Left ventricle myocardium inferior (tissue), 1 donor: ENCODE measurements around the gene TMEM43. TPM values are rescaled to one million over a fixed set of nuclear protein-coding genes. Genes with fewer than 3 reads are reported as not detected.

ENCODE experiments used
- DNase-seq: peaks from one replicate; pipeline ENCODE4 v3.0.0-alpha.2; 2020
- H3K27ac ChIP-seq: fragments of 200-600 bp; replicated peaks from 2 replicates; pipeline ENCODE4 v1.8.0; 2021
- H3K27me3 ChIP-seq: fragments of 200-600 bp; 2 replicates; pipeline ENCODE4 v1.8.0; 2021; ENCODE audit warnings: low read depth
- H3K36me3 ChIP-seq: fragments of 200-600 bp; 2 replicates; pipeline ENCODE4 v1.8.0; 2021
- H3K4me1 ChIP-seq: fragments of 200-600 bp; 2 replicates; pipeline ENCODE4 v1.8.0; 2021
- H3K4me3 ChIP-seq: fragments of 200-600 bp; 2 replicates; pipeline ENCODE4 v1.8.0; 2021; ENCODE audit warnings: mild to moderate bottlenecking, moderate library complexity
- H3K9me3 ChIP-seq: fragments of 200-600 bp; replicated peaks from 2 replicates; pipeline ENCODE4 v1.8.0; 2021
- CTCF ChIP-seq: fragments of 200-600 bp; IDR thresholded peaks from 2 replicates; pipeline ENCODE4 v1.8.0; 2021; ENCODE audit warnings: antibody characterized with exemption, mild to moderate bottlenecking, borderline replicate concordance
- intact Hi-C: fragments of 100-400 bp; cut with micrococcal nuclease; formaldehyde crosslinking; loops from one replicate; pipeline ENCODE4 v1.11.0; 2022
- total RNA-seq: library from RNA; stranded (reverse); fragmentation: NEBNext Ultra II Directional; extraction: Animal tissue kit (Norgen Biotek cat#: 25700); gene quantifications from one replicate; pipeline ENCODE4 v1.2.1, GENCODE V29; 2021
- donor health status: DM: no; HTN: yes; CAD: no; lungs with severe emphysema.

The TMEM43 gene
- total RNA-seq, 1 donor from 2014 or later = 44.4 TPM

GRCh38 chr3:14130230-14130629, 5.4 kb downstream of the TMEM43 start:
- H3K27ac ChIP-seq = no peak overlapping the region
- H3K4me3 ChIP-seq = no peak overlapping the region
- H3K27me3 ChIP-seq = no peaks in the 10 kb centered on the region
- H3K9me3 ChIP-seq = no peaks in the 10 kb centered on the region
- TF ChIP-seq CTCF = no peak
- intact Hi-C loops = no loop called here
- no peak for DNase-seq
- peaks cover 77% of the 10 kb centered on the region for H3K36me3 ChIP-seq
- H3K4me1 ChIP-seq = peaks cover 26% of the 10 kb centered on the region

GRCh38 chr3:14130707-14131106, 5.9 kb downstream of the TMEM43 start:
- no peak for TF ChIP-seq CTCF
- H3K9me3 ChIP-seq = no peaks in the 10 kb centered on the region
- DNase-seq = no peak
- peaks cover 82% of the 10 kb centered on the region for H3K36me3 ChIP-seq
- peaks cover 21% of the 10 kb centered on the region for H3K4me1 ChIP-seq
- H3K27ac ChIP-seq = no peak overlapping the region
- H3K4me3 ChIP-seq = no peak overlapping the region
- intact Hi-C loops = no loop called here
- H3K27me3 ChIP-seq = no peaks in the 10 kb centered on the region

- Histone ChIP-seq H3K36me3 (peaks cover 82% of the 10 kb centered on the region), H3K4me1 (peaks cover 17% of the 10 kb centered on the region), H3K4me3 (no peak overlapping the region), H3K27ac (no peak overlapping the region), H3K27me3 (no peaks in the 10 kb centered on the region), H3K9me3 (no peaks in the 10 kb centered on the region)
- DNase-seq = no peak
- intact Hi-C loops = no loop called here
- no peak for TF ChIP-seq CTCF
Measured at GRCh38 chr3:14131134-14131533, 6.3 kb downstream of the TMEM43 start.

- peaks cover 14% of the 10 kb centered on the region for H3K4me1 ChIP-seq
- no peak overlapping the region for H3K4me3 ChIP-seq
- DNase-seq = no peak
- TF ChIP-seq CTCF = no peak
- no peak overlapping the region for H3K27ac ChIP-seq
- peaks cover 90% of the 10 kb centered on the region for H3K36me3 ChIP-seq
- no peaks in the 10 kb centered on the region for H3K9me3 ChIP-seq
- no peaks in the 10 kb centered on the region for H3K27me3 ChIP-seq
- intact Hi-C loops = no loop called here
Measured at GRCh38 chr3:14132120-14132519, 7.3 kb downstream of the TMEM43 start.

- Histone ChIP-seq H3K9me3 (no peaks in the 10 kb centered on the region), H3K4me3 (no peak overlapping the region), H3K27me3 (no peaks in the 10 kb centered on the region), H3K4me1 (peaks cover 13% of the 10 kb centered on the region), H3K36me3 (peaks cover 94% of the 10 kb centered on the region), H3K27ac (no peak overlapping the region)
- DNase-seq = no peak
- intact Hi-C loops = no loop called here
- no peak for TF ChIP-seq CTCF
Measured at GRCh38 chr3:14132689-14133088, 7.8 kb downstream of the TMEM43 start.
